K562 treated with DMSO at 1 percent for 12 hours (cell line): ENCODE measurements around the gene RHCE. TPM values are rescaled to one million over a fixed set of nuclear protein-coding genes. Genes with fewer than 3 reads are reported as not detected.

Experiments used
- total RNA-seq: library from RNA; unstranded; fragments of 300-600 nt; gene quantifications from 2 replicates; pipeline ENCODE4 v1.2.3, GENCODE V29; 2022; ENCODE audit not compliant: insufficient read depth

RHCE gene
- total RNA-seq: 11.7 and 14.0 TPM in 2 replicates

GRCh38 chr1:25420715-25421114 lies at the start of gene RHCE:
RHCE (minus strand) TSS chr1:25420825; CDS start chr1:25420786, 39 bp downstream.

DNA sequence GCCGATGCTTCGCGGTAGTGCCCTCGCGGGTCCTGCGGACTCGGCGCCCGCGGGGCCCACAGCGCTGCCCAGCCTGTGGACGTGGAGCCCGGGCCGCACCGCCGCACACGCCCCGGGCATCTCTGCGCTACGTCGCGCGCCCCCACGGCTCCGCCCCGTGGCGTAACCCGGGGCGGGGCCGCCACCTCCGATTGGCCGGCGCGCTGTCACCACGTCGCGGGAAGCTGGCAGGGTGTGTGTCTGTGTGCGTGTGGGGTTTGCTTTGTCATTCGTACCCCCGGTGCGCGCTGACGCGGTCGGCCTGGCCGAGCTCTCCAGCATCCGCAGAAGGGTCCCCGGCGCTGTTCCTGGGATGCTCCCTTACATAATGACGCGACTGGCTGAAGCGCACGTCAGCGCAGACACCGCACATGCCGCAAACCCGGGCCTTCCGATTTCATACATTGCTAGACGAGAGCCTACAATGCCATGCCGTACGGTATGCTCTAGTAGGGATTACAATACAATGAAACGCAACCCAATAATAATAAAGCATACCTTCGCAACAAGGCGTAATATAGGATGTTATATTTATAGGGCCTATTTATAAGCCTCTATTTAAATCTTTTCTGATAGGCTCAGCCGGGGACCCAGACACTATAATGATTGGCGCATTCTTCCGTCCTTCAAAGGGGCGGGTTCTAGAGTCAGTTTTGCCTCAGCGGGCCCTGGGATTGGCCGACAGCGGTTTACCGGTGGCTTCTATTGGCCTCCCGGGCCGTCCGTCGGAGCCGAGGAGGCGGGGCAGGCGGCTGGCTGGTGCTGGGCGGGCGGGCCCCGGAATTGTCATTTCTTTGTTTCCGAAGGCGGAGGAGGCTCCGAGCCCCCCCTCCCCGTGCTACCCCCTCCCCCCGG lies 9.7 kb upstream of the RHCE start, which contains the start of gene MACO1:
TSS of gene MACO1 (plus strand) at position 825 of the 894 bp plus-strand sequence. CDS start 202 bp downstream, outside the sequence.

DNA sequence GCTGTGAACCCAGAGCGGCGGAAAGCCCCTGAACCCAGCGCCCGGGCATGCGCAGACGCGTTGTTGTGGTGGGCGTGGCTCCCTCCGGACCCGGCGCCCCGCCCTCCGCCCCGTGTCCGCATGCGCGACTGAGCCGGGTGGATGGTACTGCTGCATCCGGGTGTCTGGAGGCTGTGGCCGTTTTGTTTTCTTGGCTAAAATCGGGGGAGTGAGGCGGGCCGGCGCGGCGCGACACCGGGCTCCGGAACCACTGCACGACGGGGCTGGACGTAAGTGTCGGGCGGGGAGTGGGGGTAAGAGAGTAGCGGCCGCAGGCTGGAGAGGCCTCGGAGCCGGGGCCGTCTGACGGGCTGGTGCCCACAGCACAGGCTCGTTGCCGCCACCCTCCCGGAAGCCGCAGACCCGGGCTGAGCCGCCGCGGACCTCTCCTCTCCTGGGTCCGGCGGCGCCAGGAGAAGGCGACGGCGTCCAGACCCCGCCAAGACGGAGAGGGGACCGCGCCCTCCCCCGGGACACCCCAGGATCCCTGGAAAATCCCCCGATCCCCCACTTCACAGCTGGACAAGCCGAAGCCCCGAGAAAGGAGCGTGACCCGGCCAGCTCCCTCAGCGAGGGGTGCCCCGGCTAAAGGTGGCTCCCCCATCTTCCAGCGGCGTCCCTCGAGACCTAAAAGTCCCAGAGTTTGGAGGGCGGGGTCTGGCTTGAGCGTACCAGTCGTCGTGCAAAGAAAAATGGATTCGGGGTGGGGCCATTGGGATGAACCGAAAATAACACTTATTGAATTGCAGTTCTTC lies 82.2 kb downstream of the RHCE start, which contains the start of gene TMEM50A:
TSS of gene TMEM50A (plus strand) at position 147 of the 794 bp plus-strand sequence. CDS start 2,153 bp downstream, outside the sequence.

Other genes starting within 250 kb of the RHCE start
- 65.3 and 91.5 TPM in 2 replicates for gene SYF2, start 188.3 kb downstream of the RHCE start, total RNA-seq
- gene RSRP1, start 173.4 kb downstream of the RHCE start, total RNA-seq: 78.5 and 191 TPM in 2 replicates
- 6.8 TPM in 2 replicates for gene RHD, start 148.3 kb downstream of the RHCE start, total RNA-seq
- gene TMEM50A, start 82.5 kb downstream of the RHCE start, total RNA-seq: 91.4 and 128 TPM in 2 replicates
- gene MACO1, start 10.1 kb upstream of the RHCE start, total RNA-seq: 10.3 and 20.5 TPM in 2 replicates
- gene LDLRAP1, start 122.8 kb upstream of the RHCE start, total RNA-seq: 22.4 and 39.1 TPM in 2 replicates
- 1.1 and 2.8 TPM in 2 replicates for gene MAN1C1, start 196.0 kb upstream of the RHCE start, total RNA-seq